Measurements from ENCODE around the gene SBK3.
A peak's percentile ranks its signal among the peaks of the same experiment; 100 is the strongest.
"Not testable (repeated sequence)": the region's sequence is repeated elsewhere in the genome, so short reads cannot be mapped to it uniquely, and the experiment has no call there.

Gene SBK3

DNA sequence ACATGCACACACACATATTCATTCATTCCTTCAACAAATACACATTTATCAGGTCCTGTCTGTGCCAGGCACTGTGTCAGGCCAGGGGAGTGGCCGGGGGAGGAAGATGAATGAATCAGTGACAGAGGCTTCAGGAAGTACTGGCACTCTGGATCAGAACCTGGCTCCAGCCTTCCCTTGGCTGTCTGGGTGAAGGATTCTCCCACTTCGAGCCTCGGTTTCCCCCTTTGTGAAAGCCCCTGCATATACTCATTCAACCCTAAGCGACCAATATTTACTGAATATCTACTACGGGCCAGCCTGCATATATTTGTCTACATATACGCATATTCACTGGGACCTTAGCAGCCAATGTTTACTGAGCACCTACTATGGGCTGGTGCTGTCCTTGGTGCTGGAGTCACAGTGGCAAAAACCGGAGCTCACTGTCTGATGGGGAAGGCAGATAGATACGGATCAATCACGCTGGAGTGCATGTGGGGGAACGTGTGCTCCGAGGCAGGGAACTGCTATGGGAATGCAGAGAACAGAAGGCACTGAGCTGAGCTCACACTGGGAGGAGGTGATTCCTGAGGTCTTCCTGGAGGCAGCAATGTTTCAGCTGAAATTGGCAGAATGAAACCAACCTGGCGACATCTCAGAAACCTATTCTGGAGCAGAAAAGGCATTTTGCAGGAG is 35.9 kb upstream of the SBK3 start:
- peak overlapping the region; percentile 85 for H3K4me3 Mint-ChIP-seq
- H3K27me3 Mint-ChIP-seq: no peaks in the 10 kb centered on the region
- H3K27ac Mint-ChIP-seq: peak overlapping the region; percentile 79
- peaks cover 8% of the 10 kb centered on the region for H3K36me3 Mint-ChIP-seq
- ATAC-seq (ENCODE audit: low read depth): no peak
- no peaks in the 10 kb centered on the region for H3K9me3 Mint-ChIP-seq
- no peak for DNase-seq (ENCODE audit: low spot score in 2 of 2)
- H3K4me1 Mint-ChIP-seq: peaks cover 27% of the 10 kb centered on the region

DNA sequence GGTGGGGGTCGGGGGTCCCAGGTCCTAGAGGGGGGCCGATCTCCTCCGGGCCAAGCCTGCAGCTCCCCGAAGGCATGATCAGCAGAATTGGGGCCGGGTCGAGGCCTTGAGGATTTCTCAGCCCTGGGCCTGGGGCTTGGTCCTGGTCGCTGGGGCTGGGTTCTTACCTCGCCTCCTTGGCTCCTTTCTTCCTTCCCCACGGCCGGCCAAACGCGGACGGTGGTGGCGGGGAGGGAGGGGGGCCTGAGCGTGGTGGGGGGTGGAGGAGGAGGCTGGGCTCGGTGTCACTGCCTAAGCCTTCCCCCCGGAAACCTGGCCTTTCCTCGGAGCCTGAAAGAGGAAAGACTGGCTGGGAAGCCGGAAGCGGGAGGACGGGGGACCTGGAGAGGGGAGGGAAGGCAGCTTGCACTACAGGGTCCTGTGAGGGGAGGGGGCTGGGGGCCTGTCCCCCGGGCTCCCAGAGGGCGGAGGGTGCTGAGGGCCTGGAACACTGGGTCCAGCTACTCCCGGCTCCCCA is 35.3 kb upstream of the SBK3 start, which contains the start of gene ZNF579:
Gene ZNF579, minus strand, starts transcription at position 221 of the 517 bp plus-strand sequence. CDS start 1,209 bp downstream, outside the sequence.
- H3K27me3 Mint-ChIP-seq: no peaks in the 10 kb centered on the region
- peaks cover 22% of the 10 kb centered on the region for H3K4me1 Mint-ChIP-seq
- H3K36me3 Mint-ChIP-seq: peaks cover 8% of the 10 kb centered on the region
- peak within 1 kb of the TSS; percentile 88 for H3K27ac Mint-ChIP-seq
- ATAC-seq (ENCODE audit: low read depth): peak; percentile 78
- peak; percentile 52 to 58 for DNase-seq (ENCODE audit: low spot score in 2 of 2)
- no peaks in the 10 kb centered on the region for H3K9me3 Mint-ChIP-seq
- H3K4me3 Mint-ChIP-seq: peak within 1 kb of the TSS; percentile 85

DNA sequence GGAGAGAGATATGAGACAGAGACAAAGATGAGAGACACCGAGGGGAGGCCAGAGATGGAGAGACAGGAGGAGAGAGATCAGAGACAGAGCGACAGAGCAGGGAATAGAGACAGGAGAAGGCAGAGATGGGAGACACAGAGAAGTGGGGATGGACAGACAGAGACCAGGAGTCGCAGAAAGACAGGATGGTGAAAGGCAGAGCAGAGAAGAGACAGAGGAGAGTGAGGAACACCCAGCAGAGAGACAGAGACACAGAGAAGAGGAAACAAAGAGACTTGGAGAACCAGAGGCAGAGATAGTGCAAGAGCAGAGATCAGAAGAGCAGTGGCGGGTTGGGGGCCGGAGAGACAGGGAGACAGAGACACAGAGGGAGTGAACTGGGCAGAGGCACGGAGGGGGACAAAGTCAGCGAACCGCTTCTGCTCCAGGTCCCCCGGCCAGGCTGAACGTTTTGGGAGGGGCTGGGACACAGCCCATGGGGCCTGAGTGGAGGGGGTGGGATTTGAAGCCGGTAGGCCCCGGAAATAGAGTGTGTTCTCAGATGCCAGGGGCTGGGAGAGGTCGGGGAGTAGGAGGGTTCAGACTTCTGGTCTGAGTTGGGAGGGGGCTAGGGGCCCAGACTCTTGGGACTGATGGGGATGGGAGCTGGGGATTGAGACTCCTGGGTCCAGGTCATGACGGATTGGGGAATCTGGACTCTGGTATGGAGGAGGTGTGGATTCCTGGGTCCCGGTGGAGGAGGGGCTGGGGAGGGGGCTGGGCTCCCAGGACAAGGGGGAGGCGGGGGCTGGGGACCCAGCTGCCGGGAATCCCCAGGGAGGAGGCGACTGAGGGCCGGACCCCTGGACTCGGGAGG is 34.7 kb upstream of the SBK3 start:
- H3K36me3 Mint-ChIP-seq: peaks cover 8% of the 10 kb centered on the region
- ATAC-seq (ENCODE audit: low read depth) (peak; percentile 29), DNase-seq (ENCODE audit: low spot score in 2 of 2) (no peak)
- no peaks in the 10 kb centered on the region for H3K9me3 Mint-ChIP-seq
- H3K4me3 Mint-ChIP-seq: peak overlapping the region; percentile 85
- H3K4me1 Mint-ChIP-seq: peaks cover 18% of the 10 kb centered on the region
- H3K27ac Mint-ChIP-seq: peak overlapping the region; percentile 88
- no peaks in the 10 kb centered on the region for H3K27me3 Mint-ChIP-seq

DNA sequence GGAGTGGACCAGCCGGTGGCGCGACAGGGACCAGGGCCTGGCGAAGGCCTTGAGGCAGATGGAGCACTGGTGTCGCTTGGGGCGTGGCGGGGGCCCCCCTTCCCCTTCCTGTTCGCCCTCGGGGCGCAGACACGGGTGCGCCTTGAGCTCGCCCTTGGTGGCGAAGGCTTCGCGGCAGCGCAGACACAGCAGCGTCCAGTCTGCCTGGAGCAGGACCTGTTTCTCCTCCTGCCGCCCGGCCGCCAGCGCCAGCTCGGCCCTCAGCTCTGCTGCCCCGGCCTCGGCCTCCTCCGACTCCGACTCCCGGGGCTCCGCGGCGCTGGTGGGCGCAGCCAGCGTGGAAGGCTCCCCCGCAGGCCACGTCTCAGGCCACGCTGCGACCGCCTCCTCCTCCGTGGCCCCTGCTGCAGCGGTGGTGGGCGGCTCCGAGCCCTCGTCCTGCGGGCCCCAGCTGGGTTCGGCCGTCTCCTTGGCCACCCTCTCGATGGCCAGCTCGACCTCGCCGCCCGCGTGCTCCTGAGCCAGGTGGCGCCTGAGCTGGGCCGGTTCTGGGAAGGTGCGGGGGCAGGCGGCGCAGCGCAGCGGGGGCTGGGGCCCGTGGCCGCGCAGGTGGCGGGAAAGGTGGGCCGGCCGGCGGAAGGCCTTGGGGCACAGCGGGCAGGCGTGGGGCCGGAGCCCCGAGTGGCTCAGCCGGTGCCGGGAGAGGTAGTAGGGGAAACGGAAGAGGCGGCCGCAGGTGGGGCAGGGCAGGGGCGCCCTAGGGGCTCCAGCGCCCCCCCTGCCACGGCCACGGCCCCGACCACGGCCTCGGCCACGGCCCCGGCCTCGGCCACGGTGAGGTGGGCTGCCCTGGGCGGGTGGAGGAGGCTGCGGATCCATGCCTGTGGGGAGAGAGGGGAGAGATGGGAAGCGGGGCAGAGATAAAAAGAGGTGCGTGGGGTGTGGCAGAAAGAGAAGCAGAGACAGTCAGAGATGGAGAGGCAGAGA is 33.7 kb upstream of the SBK3 start:
- peaks cover 18% of the 10 kb centered on the region for H3K4me1 Mint-ChIP-seq
- peak overlapping the region; percentile 85 for H3K4me3 Mint-ChIP-seq
- H3K36me3 Mint-ChIP-seq: peaks cover 8% of the 10 kb centered on the region
- no peaks in the 10 kb centered on the region for H3K9me3 Mint-ChIP-seq
- no peaks in the 10 kb centered on the region for H3K27me3 Mint-ChIP-seq
- ATAC-seq (ENCODE audit: low read depth): no peak
- H3K27ac Mint-ChIP-seq: peak overlapping the region; percentile 88
- DNase-seq (ENCODE audit: low spot score in 2 of 2): no peak

DNA sequence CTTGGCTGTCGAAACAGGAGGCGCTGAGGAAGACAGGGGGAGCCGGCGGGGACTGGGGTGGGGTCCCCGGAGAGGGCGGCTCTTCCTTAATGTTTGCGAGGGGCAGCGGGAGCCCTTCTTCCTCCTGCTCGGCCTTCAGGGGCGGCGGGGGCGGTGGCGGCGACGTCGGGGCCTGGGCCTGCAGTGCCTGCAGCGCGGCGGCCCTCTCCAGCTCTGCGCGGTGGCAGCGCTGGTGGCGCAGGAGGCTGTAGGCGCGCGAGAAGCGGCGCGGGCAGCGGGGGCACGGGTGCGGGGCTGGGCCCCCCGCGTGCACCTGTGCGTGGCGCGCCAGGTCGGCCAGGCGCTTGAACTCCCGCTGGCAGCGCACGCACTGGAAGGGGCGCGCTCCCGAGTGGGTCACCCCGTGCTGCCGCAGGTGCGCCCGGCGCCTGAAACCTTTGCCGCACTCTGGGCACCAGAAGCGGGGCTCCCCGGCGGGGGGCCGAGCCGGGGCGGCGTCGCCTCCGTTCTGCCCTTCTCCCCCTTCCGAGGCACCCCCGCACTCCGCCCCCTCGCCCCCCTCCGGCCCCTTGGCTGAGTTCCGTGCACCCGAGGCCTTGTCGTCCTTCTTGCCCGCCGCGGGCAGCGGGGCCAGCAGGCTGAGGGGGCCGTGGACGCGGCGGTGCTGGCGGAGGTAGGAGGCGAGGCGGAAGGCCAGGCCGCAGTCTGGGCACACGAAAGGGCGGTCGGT is 32.9 kb upstream of the SBK3 start:
- ATAC-seq (ENCODE audit: low read depth): no peak
- no peaks in the 10 kb centered on the region for H3K9me3 Mint-ChIP-seq
- peaks cover 18% of the 10 kb centered on the region for H3K4me1 Mint-ChIP-seq
- no peak for DNase-seq (ENCODE audit: low spot score in 2 of 2)
- H3K27me3 Mint-ChIP-seq: no peaks in the 10 kb centered on the region
- no peak overlapping the region for H3K4me3 Mint-ChIP-seq
- H3K27ac Mint-ChIP-seq: no peak overlapping the region
- peaks cover 8% of the 10 kb centered on the region for H3K36me3 Mint-ChIP-seq

DNA sequence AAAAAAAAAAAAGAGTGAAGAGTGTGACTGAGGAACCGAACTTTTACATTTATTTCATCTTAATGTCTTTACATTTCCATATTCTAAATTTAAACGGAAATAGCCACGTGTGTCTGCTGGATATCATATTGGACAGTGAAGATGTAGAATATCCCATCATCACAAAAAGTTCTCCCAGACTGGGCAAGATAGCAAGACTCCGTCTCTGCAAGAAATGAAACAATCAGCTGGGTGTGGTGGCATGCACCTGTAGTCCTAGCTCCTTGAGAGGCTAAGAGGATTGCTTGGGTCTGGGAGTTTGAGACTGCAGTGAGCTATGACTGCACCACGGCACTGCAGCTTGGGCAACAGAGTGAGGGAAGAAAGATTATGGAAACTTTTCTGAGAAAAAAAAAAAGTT is 31.4 kb upstream of the SBK3 start:
- no peaks in the 10 kb centered on the region for H3K27me3 Mint-ChIP-seq
- H3K4me3 Mint-ChIP-seq: no peak overlapping the region
- peaks cover 15% of the 10 kb centered on the region for H3K4me1 Mint-ChIP-seq
- H3K27ac Mint-ChIP-seq: no peak overlapping the region
- ATAC-seq (ENCODE audit: low read depth): no peak
- DNase-seq (ENCODE audit: low spot score in 2 of 2): no peak
- H3K9me3 Mint-ChIP-seq: no peaks in the 10 kb centered on the region
- peaks cover 8% of the 10 kb centered on the region for H3K36me3 Mint-ChIP-seq

DNA sequence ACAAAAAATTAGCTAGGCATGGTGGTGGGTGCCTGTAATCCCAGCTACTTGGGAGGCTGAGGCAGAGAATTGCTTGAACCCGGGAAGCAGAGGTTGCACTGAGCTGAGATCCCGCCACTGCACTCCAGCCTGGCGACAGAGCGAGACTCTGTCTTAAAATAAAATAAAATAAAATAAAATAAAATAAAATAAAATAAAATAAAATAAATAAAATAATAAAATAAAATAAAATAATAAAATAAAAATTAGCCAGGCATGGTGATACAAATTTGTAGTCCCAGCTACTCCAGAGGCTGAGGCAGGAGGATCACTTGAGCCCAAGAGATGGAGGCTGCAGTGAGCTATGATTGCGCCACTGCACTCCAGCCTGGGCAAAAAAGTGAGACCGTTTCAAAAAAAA is 28.6 kb upstream of the SBK3 start:
- H3K27ac Mint-ChIP-seq; H3K36me3 Mint-ChIP-seq; H3K4me1 Mint-ChIP-seq; H3K9me3 Mint-ChIP-seq; H3K27me3 Mint-ChIP-seq; H3K4me3 Mint-ChIP-seq; DNase-seq (ENCODE audit: low spot score in 2 of 2); ATAC-seq (ENCODE audit: low read depth): not testable (repeated sequence)

DNA sequence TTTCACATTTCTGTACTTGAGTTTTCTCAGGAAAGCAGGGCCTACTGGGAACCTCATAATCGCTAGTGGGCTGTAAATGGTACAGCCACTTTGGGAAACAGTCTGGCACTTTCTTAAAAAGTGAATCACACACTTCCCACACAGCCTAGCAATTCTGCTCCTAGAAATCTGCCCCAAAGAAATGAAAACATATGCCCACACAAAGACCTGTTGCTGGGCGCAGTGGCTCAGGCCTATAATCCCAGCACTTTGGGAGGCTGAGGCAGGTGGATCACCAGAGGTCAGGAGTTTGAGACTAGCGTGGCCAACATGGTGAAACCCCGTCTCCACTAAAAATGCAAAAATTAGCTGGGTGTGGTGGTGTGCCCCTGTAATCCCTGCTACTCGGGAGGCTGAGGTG is 24.1 kb upstream of the SBK3 start:
- H3K4me3 Mint-ChIP-seq; H3K4me1 Mint-ChIP-seq; H3K27me3 Mint-ChIP-seq; ATAC-seq (ENCODE audit: low read depth); H3K9me3 Mint-ChIP-seq; H3K36me3 Mint-ChIP-seq; H3K27ac Mint-ChIP-seq; DNase-seq (ENCODE audit: low spot score in 2 of 2): not testable (repeated sequence)

DNA sequence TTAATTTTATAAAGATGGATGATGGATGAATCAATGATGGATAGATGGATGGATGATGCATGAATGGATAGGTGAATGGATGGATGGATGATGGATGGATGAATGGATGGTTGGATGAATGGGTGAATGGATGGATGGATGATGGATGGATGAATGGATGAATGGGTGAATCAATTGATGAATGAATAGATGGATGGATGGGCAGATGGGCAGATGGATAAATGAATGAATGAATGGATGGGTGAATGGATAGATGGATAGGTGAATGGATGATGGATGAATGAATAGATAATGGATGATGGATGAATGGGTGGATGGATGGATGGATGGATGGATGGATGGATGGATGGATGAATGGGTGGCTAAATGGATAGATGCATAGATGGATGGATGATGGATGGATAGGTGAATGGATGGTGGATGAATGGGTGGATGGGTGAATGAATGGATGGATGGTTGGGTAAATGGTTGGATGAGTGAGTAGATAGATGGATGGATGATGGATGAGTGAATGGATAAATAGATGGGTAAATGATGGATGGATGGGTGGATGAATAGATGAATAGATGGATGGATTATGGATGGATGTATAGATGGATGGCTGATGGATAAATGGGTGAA is 22.5 kb upstream of the SBK3 start:
- Mint-ChIP-seq H3K36me3 (no peaks in the 10 kb centered on the region), H3K4me3 (no peak overlapping the region), H3K27ac (no peak overlapping the region), H3K27me3 (peaks cover 17% of the 10 kb centered on the region), H3K4me1 (no peaks in the 10 kb centered on the region), H3K9me3 (no peaks in the 10 kb centered on the region)
- ATAC-seq (ENCODE audit: low read depth) (no peak), DNase-seq (ENCODE audit: low spot score in 2 of 2) (no peak)

DNA sequence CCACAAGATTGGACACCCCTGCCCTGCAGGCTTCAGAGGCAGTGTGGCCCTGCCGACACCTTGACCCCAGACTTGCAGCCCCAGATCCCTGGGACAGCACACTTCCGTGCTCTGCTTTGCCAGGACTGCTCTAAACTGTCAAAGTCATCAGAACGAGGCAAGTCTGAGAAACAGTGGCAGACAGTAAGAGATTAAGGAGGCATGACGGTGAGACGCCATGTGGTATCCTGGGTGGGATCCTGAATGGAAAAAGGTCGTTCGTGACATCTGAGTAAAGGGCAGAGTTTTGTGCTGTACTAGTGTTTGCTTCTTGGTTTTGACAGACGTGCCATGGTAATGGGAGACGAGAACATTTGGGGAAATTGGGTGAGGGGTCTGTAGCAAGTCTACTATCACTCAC is 21.5 kb upstream of the SBK3 start:
- no peak overlapping the region for H3K27ac Mint-ChIP-seq
- peaks cover 17% of the 10 kb centered on the region for H3K27me3 Mint-ChIP-seq
- H3K36me3 Mint-ChIP-seq: no peaks in the 10 kb centered on the region
- no peak for ATAC-seq (ENCODE audit: low read depth)
- H3K9me3 Mint-ChIP-seq: no peaks in the 10 kb centered on the region
- no peak overlapping the region for H3K4me3 Mint-ChIP-seq
- H3K4me1 Mint-ChIP-seq: no peaks in the 10 kb centered on the region
- no peak for DNase-seq (ENCODE audit: low spot score in 2 of 2)

DNA sequence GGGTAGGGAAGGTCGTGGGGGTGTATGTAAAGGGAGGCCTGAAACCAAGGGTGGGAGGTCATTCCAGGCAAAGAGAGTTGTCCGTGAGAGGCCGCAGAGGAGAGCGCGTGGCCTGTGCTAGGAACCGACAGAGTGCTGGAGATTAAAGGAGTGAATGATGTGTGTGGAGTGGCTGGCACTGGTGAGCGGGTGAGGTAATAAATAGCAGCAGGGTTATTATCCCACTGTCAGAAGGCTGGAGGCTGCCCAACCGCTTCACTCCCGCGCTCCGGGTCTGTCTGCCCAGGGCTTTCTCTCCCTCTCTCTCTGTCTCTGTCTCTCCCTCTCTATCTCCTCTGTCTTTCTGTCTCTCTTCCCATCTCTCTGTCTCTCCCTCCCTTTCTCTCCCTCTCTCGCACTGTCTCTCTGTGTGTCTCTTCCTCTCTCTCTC is 17.9 kb upstream of the SBK3 start:
- Mint-ChIP-seq H3K9me3 (no peaks in the 10 kb centered on the region), H3K36me3 (no peaks in the 10 kb centered on the region), H3K4me1 (no peaks in the 10 kb centered on the region), H3K4me3 (no peak overlapping the region), H3K27ac (no peak overlapping the region), H3K27me3 (peaks cover 21% of the 10 kb centered on the region)
- DNase-seq (ENCODE audit: low spot score in 2 of 2): no peak
- ATAC-seq (ENCODE audit: low read depth): no peak

DNA sequence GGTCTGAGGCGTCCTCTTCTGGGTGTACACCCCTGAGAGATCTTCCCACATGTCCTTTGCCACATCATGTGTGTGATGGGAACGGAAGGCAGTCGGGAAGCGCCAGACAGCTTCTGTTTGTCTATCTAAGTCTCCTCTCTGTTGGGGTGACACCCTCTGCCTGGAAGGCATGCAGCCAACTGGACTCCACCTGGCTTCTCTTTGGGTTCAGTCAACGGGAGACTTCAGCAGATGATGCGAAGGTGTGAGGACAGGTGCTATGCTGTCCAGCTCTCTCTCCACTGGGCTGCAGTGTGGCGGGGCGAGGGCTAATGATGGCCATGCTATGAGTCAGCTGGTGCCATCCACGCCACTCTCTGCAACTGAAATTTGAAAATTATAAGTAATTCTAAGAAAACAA is 14.3 kb upstream of the SBK3 start:
- DNase-seq (ENCODE audit: low spot score in 2 of 2) (no peak), ATAC-seq (ENCODE audit: low read depth) (no peak)
- Mint-ChIP-seq H3K27me3 (peaks cover 13% of the 10 kb centered on the region), H3K36me3 (no peaks in the 10 kb centered on the region), H3K4me3 (no peak overlapping the region), H3K27ac (no peak overlapping the region), H3K4me1 (no peaks in the 10 kb centered on the region), H3K9me3 (no peaks in the 10 kb centered on the region)

DNA sequence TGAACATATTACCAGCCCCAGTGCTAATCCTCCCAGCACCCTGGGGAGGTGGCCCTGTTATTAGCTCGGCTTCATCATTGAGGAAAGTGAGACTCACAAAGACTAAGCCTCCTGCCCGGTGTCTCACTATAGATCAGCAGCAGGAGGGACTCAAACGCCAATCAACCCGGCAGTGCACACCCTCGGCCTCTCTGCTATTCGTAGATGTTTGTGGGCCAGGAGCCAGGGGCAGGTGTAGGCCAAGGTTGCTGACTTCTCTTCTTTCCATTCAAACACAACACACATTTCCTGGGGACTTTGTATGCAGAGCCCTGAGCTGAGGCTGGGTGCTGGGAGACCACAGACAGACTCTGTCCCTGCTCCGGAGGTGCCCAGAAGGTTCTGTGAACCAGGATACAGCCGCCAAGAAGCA is 9.4 kb upstream of the SBK3 start:
- H3K4me3 Mint-ChIP-seq: no peak overlapping the region
- DNase-seq (ENCODE audit: low spot score in 2 of 2) (no peak), ATAC-seq (ENCODE audit: low read depth) (no peak)
- no peaks in the 10 kb centered on the region for H3K4me1 Mint-ChIP-seq
- no peaks in the 10 kb centered on the region for H3K36me3 Mint-ChIP-seq
- H3K9me3 Mint-ChIP-seq: no peaks in the 10 kb centered on the region
- peaks cover 23% of the 10 kb centered on the region for H3K27me3 Mint-ChIP-seq
- no peak overlapping the region for H3K27ac Mint-ChIP-seq

Data from memory B cell (primary cell).